Fibroblast of skin of scalp (primary cell): ENCODE measurements around the gene GZMM.

Experiments used
- DNase-seq: peaks from one replicate; pipeline ENCODE4 v3.0.0-alpha.2; 2013

The GZMM gene

GRCh38 chr19:535017-535835 lies 8.6 kb upstream of the GZMM start:
- no peak for DNase-seq

DNA sequence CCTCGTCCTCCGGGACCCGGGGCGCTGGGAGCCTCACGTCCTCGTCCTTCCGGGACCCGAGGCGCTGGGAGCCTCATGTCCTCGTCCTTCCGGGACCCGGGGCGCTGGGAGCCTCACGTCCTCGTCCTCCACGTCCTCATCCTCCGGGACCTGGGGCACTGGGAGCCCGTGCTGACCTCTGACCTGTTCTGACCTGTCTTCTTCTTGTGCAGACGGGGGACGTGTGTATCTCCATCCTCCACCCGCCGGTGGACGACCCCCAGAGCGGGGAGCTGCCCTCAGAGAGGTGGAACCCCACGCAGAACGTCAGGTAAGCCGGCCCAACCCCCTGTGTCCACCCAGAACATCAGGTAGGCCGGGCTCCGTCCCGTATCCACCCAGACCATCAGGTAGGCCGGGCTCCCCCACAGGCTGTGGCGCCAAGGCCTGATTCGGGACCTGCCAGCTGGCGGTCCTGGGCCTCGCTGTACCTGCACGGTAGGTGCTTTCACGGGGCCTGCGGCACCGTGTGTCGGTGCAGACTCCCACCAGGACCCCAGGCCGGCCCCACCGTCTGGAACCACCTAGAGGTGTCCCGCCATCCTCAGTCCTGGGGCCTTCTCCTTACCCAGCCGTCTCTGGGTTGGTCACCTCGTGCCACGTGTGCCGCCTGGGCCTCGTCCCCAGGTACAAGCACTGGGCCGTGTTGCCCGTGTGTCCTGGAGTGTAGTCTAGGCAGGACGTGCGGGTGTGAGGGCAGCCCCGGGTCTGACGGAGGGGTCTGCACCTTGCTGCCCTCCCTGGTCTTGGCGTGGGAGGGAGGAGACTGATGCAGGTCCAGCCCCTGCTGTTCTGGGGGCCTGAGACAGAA lies 7.6 kb upstream of the GZMM start:
- DNase-seq, result no peak

DNA sequence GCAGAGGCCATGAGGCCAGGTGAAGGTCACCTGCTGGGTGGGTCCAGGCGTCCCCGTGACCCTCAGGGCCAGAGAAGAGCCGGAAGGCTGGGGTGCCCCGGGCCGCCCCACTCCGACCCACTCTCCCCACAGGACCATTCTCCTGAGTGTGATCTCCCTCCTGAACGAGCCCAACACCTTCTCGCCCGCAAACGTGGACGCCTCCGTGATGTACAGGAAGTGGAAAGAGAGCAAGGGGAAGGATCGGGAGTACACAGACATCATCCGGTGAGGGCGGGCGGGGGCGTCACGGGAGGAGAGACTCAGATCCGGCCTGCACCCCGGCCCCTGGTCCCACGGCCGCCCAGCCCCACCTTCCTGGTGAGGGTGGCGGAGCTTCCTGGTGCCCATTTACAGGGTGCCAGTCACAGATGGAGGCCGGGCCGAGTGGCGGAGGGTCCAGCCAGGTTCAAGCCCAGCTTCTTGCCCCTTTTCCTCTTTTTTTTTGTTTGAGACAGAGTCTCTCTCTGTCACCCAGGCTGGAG lies 6.9 kb upstream of the GZMM start:
- no peak for DNase-seq

DNA sequence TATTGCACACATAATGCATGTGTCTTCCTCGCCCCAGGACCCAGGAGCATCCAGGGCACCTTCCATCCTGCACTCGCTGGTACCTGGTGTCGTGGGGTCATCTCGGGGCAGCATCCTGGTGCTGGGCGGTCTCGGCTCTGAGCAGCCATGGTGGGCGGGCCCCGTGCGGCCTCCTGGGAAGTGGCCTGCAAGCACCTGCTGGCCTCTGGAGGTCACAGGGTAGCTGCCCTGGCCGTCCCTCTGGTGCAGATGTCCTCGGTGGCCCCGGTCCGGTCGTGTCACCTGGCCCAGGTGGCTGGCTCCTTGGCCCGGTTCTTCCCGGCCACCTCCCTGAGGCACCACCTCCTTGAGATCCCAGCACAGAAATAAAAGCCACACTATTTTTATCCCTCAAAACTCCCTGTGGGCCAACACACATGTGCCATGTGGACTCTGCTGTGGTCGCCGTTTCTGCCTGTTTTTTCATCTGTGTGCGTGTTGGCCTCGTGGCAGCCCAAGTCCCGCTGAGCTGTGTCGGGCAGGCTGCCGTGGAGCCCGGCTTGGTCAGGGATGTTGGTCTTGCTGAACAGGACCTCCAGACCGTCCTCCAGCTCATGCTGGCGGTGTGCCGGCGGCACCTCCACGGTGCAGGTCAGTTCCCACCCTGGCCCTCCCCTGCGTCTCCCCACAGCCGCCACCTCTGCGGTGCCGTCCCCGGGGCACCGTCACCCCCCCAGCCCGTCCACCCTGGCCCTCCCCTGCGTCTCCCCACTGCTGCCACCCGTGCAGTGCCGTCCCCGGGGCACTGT lies 5.0 kb upstream of the GZMM start:
- DNase-seq, result no peak

DNA sequence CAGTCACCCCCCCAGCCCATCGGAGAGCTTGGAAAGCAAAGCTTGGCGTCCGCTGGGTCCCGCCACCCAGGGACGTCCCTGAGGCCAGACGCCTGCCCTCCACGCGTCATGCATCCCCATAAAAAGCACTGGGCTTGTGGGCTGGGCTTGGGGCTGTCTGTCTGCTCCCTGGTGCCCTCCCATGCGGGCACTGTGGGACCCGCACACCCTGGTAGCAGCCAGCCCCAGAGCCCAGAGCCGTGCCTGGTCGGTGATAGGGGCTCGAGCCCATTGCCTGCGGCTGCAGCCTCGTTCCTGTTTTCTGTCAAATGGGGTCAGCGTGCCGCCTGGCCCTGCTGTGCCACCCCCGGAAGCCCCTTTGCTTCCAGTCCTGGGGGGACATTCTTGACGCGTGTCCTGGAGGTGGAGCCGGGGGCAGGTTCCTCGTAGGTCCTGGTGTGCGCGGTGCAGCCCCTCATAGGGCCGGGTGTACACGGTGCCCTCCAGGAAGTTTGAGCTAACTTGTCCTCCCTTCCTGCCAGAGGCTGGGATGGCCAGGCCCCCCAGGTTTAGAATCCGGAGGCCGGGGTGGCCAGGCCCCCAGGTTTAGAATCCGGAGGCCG lies 4.3 kb upstream of the GZMM start:
- no peak for DNase-seq

DNA sequence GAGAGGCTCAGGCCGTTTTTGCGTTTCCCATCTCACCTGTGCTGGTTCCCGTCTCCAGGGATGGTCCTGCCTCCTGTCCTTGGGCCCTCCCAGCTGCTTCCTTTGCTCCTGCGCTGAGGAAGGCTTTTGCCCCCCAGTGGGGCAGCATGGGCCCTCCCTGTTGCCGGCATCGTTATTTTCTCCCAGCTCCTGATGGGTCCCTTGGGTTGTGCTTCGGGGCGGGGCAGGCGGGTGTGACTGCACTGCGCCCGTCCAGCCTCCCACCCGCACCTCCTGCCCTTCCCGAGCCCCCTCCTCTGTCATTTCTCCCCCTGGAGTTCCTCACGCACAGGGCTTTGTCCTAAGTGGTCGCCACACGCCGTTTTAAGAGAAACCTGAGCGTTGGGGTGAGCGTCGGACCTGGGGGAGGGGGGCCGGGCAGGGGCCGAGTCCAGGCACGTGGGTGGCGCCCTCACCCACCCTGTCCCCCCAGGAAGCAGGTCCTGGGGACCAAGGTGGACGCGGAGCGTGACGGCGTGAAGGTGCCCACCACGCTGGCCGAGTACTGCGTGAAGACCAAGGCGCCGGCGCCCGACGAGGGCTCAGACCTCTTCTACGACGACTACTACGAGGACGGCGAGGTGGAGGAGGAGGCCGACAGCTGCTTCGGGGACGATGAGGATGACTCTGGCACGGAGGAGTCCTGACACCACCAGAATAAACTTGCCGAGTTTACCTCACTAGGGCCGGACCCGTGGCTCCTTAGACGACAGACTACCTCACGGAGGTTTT lies 2.8 kb upstream of the GZMM start:
- no peak for DNase-seq

DNA sequence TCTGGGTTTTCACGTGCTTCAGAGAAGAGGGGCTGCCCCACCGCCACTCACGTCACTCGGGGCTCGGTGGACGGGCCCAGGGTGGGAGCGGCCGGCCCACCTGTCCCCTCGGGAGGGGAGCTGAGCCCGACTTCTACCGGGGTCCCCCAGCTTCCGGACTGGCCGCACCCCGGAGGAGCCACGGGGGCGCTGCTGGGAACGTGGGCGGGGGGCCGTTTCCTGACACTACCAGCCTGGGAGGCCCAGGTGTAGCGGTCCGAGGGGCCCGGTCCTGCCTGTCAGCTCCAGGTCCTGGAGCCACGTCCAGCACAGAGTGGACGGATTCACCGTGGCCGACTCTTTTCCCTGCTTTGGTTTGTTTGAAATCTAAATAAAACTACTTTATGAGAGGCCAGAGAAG lies 2.2 kb upstream of the GZMM start:
- no peak for DNase-seq

DNA sequence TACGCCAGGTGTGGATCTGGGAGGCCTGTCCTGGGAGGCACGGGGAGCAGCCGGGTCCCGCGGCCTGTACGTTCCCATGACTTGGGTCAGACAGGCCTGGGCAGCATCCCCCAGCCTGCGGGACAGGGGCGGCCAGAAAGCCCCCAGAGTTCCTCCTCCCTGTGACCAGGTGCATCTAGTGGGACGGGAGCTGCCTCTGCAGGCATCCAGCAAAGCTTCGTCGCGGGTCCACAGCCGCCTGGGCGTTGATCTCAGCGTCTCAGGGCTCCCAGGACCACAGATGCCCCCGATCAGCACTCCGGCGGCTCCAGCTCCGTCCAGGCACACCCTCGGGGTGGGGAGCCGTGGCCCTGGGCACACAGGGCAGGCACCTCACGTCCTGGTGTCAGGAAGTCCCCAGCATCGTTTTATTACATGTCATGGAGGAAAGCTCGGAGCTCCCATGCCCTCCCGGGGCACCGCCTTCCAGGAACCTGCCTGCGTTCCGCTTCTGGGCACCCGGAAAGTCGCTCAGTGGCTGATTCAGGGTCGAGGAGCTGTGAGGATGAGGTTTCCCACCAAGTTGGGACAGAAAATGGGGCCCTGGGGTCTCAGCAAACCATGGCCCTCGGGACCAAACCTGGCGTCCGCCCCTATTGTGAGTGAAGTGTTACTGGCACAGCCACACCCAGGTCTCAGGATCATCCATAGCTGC lies 1.5 kb upstream of the GZMM start:
- no peak for DNase-seq

DNA sequence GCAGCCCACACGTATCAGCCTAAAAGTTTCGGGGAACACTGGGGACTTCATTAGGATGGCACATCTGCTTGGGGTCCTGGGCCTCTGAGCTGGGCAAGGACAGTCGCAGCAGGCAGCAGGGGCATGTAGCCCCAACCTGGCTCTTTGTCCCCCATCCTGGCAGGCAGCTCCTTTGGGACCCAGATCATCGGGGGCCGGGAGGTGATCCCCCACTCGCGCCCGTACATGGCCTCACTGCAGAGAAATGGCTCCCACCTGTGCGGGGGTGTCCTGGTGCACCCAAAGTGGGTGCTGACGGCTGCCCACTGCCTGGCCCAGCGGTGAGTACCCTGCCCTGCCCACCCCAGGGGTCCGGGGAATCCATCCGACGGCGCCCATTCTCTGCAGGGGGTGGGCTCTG lies 3.3 kb downstream of the GZMM start:
- no peak for DNase-seq

GRCh38 chr19:547836-548720 lies 4.2 kb downstream of the GZMM start:
- no peak for DNase-seq

- DNase-seq, result no peak
Measured at GRCh38 chr19:548886-549830, 5.3 kb downstream of the GZMM start.

DNA sequence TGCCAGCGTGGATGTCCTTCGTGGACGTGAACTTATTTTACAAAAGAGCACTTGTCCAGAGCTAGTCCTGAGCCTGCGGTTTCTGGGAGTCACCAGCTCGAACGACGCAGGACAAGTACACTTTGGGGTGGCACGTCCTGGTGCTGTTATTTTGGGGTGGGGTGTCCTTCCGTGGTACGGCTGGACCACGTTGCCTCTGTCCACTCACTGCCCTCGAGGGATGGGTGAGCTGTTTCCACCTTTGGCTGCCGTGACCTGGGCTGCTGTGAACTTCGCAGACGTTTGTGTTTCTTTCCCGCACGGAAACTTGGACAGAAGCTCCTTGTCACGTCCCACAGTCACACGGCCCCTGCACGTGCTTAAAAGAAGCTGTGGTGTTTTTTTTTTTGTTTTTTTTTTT lies 11.0 kb downstream of the GZMM start:
- DNase-seq, result no peak

DNA sequence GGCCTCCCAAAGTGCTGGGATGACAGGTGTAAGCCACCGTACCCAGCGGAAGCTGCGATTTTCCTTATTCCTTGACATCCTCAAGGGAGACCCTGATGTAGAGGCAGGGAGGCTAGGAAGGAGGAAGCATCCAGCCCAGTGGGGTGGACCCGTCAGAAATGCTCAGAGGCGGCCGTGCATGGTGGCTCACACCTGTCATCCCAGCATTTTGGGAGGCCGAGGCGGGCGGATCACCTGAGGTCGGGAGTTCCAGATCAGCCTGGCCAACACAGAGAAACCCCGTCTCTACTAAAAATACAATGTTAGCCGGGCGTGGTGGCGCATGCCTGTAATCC lies 11.6 kb downstream of the GZMM start:
- DNase-seq, result no peak

DNA sequence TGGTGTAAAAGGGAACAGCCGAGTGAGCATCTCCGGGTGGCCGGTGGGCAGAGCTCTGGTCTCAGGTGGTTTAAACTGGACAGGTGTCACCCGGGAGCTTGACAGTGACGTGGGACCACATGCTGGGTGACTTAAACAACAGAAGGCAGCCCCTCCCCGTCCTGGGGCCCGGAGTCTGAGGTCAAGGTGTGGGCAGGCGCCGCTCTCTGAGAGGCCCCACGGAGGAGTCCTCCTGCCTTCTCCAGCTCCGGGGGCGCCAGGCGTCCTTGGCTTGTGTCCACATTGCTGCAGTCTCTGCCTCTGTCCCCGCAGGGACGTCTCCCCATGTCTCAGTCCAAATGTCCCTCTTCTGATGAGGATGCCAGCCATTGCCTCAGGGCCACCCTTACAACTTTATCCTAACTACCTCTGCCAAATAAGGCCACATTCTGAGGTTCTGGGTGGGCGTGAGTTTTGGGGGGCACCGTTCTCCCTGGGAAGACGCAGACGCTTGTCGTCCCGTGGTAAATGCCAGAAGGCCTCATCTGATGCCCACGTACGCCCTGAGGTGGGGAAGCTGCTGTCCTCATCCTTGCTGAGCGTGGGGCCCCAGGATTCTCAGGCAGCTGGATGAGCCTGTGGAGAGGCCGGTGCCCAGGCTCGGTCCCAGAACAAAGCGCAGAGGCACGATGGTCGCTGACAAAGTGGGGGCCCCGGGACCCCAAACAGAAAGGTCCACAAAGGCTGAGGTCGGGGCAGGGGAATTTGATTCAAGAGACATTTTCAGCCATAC lies 12.9 kb downstream of the GZMM start:
- DNase-seq, result no peak

- DNase-seq, result no peak
Measured at GRCh38 chr19:558770-559439, 15.1 kb downstream of the GZMM start.

DNA sequence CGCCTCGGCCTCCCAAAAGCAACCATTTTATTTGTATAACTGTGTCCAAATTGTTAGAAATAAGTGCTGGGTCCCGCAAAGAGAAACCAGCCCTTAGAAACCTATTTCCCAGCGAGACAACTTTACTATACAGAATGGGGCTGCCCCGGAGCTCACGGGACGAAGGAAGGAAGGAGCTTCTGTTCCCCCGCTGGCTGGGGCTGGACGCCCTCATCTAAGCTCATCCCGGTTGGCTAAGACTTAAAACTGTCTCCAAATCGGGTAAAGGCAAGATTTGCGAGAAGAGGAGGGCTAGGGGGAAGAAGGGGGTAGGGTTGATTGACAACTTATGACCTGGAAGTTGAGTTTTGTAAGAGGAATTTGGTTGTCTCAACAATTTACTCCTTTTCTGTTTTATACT lies 16.3 kb downstream of the GZMM start:
- DNase-seq, result no peak

- no peak for DNase-seq
Measured at GRCh38 chr19:566403-566802, 22.6 kb downstream of the GZMM start.

- no peak for DNase-seq
Measured at GRCh38 chr19:566844-567243, 23.0 kb downstream of the GZMM start.
